HUDEP-2 (cell line): Measurements from ENCODE around the gene SUMO3.
A peak's percentile ranks its signal among the peaks of the same experiment; 100 is the strongest.

Experiments used
- DNase-seq, 76 experiments: peaks; one replicate each; lab custom pipeline; 2025; ENCODE audit not compliant: unreplicated experiment in 76 of 76; lab: John Stamatoyannopoulos, UW

The SUMO3 gene

GRCh38 chr21:44831227-44831860 is 13.5 kb upstream of the SUMO3 start:
- DNase-seq = peak in 2 of 76 experiments; percentile 11 to 19

GRCh38 chr21:44829507-44830092 is 11.7 kb upstream of the SUMO3 start:
- no peak for DNase-seq

GRCh38 chr21:44828362-44829056 is 10.6 kb upstream of the SUMO3 start:
- no peak for DNase-seq

- DNase-seq = no peak
Observed at GRCh38 chr21:44823179-44823660, 5.4 kb upstream of the SUMO3 start.

GRCh38 chr21:44822484-44823178 is 4.8 kb upstream of the SUMO3 start:
- DNase-seq = no peak

- DNase-seq = no peak
Observed at GRCh38 chr21:44820851-44821250, 3.0 kb upstream of the SUMO3 start.

GRCh38 chr21:44819283-44820243 is 1.7 kb upstream of the SUMO3 start:
- DNase-seq = no peak

- no peak for DNase-seq
Observed at GRCh38 chr21:44818640-44819011, 764 bp upstream of the SUMO3 start.

- peak in 73 of 76 experiments; percentile 51 to 98 (median 92) for DNase-seq
Observed at GRCh38 chr21:44817506-44817880, 369 bp downstream of the SUMO3 start.

GRCh38 chr21:44816761-44817505 is 929 bp downstream of the SUMO3 start:
- no peak for DNase-seq

- no peak for DNase-seq
Observed at GRCh38 chr21:44815852-44816628, 1.8 kb downstream of the SUMO3 start.

GRCh38 chr21:44815225-44815624 is 2.6 kb downstream of the SUMO3 start:
- DNase-seq = no peak

- no peak for DNase-seq
Observed at GRCh38 chr21:44814498-44815023, 3.3 kb downstream of the SUMO3 start.

- no peak for DNase-seq
Observed at GRCh38 chr21:44813727-44814126, 4.1 kb downstream of the SUMO3 start.

- DNase-seq = no peak
Observed at GRCh38 chr21:44813149-44813548, 4.7 kb downstream of the SUMO3 start.

- no peak for DNase-seq
Observed at GRCh38 chr21:44812640-44813039, 5.2 kb downstream of the SUMO3 start.

GRCh38 chr21:44810779-44811178 is 7.1 kb downstream of the SUMO3 start:
- DNase-seq = peak in 11 of 76 experiments; percentile 17 to 48 (median 26)

GRCh38 chr21:44805859-44806258 is 12.0 kb downstream of the SUMO3 start:
- no peak for DNase-seq

GRCh38 chr21:44805226-44805625 is 12.6 kb downstream of the SUMO3 start:
- DNase-seq = no peak
